HPDE6-E6E7 (cell line): ENCODE data around the gene CEP350.

ENCODE experiments used
- DNase-seq: peaks from one replicate; pipeline ENCODE4 v3.0.0; 2011; ENCODE audit warnings: missing footprints; ENCODE audit errors: extremely low spot score

CEP350 gene, protein sequence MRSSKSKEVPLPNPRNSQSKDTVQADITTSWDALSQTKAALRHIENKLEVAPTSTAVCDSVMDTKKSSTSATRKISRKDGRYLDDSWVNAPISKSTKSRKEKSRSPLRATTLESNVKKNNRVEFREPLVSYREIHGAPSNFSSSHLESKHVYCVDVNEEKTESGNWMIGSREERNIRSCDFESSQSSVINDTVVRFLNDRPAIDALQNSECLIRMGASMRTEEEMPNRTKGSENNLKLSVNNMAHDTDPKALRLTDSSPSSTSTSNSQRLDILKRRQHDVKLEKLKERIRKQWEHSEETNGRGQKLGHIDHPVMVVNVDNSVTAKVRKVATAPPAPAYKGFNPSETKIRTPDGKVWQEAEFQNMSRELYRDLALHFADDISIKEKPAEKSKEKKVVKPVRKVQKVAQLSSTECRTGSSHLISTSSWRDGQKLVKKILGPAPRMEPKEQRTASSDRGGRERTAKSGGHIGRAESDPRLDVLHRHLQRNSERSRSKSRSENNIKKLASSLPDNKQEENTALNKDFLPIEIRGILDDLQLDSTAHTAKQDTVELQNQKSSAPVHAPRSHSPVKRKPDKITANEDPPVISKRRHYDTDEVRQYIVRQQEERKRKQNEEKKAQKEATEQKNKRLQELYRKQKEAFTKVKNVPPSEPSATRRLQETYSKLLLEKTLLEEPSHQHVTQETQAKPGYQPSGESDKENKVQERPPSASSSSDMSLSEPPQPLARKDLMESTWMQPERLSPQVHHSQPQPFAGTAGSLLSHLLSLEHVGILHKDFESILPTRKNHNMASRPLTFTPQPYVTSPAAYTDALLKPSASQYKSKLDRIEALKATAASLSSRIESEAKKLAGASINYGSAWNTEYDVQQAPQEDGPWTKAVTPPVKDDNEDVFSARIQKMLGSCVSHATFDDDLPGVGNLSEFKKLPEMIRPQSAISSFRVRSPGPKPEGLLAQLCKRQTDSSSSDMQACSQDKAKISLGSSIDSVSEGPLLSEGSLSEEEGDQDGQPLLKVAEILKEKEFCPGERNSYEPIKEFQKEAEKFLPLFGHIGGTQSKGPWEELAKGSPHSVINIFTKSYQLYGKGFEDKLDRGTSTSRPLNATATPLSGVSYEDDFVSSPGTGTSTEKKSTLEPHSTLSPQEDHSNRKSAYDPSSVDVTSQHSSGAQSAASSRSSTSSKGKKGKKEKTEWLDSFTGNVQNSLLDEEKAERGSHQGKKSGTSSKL (N-terminal part only)

DNA sequence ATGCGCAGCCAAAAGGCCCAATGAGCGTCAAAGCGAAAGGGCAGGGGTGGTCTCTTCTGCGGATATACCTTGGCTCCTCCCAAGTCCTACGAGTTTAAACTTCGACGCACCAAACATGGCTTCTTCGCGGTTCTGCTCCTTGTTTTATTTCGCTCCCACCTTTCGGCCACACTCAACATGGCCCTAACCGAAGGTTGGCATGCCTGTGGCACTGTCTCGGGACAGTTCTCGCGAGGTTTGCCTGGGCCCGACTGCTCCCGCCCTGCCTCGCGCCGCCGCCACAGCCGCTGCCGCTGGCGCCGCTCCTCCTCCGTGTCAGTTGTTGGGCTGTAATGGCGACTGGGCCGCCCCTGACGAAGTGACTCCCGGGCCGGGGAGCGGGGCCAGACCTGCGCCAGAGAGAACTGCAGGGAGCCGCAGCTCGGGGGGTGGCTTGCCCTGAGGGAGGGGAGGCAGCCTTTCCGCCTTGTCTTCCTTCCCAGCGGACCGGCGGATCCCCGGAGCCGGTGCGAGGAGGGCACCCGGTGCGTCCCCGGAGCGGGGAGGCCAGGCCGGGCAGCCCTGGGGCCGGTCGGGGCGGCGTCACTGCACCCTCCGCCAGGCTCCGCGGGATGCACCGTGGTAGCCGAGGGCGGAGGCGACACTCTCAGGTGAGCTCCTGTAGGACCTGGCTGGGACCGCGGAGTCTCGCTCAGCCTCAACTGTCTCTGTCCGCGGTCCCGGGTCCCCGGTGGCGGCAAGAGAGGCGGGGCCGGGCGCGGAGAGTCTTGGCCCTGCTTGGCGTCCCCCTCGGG, at the start of gene CEP350:
Gene CEP350, plus strand, starts transcription at position 318 of the 794 bp plus-strand sequence. CDS start 31,372 bp downstream, outside the sequence.
- DNase-seq = peak; percentile 89

DNA sequence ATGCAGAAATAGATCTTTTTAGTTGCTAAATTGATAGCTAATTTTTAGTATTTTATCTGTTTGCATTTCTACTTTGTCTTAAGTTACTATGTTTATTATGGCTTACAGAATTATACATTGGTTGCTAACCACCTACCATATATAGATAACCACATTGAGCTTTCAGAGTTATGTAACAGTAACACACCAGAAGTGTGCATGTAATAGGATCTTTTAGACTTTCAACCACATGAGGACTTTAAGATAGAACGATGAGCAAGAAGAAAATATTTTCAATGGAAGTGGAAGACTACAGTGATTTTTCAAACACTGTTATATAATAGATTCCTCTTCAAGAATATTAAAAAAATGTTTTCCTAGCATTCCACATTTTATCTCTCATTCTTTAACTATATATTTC, 43.7 kb upstream of the CEP350 start:
- DNase-seq = no peak

DNA sequence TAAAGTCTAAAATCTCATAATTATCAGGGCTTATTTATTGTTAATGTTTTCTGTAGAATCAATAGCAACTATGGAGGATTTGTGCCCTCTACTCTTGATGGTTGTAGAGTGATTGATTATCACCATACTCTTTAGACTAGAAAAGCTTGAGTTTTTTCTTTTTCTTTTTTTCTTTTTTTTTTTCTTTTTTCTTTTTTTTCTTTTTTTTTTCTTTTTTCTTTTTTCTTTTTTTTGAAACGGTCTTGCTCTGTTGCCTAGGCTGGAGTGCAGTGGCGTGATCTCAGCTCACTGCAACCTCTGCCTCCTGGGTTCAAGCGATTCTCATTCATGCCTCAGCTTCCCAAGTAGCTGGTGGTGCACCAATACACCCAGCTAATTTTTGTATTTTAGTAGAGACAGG, 42.8 kb upstream of the CEP350 start:
- DNase-seq = no peak

DNA sequence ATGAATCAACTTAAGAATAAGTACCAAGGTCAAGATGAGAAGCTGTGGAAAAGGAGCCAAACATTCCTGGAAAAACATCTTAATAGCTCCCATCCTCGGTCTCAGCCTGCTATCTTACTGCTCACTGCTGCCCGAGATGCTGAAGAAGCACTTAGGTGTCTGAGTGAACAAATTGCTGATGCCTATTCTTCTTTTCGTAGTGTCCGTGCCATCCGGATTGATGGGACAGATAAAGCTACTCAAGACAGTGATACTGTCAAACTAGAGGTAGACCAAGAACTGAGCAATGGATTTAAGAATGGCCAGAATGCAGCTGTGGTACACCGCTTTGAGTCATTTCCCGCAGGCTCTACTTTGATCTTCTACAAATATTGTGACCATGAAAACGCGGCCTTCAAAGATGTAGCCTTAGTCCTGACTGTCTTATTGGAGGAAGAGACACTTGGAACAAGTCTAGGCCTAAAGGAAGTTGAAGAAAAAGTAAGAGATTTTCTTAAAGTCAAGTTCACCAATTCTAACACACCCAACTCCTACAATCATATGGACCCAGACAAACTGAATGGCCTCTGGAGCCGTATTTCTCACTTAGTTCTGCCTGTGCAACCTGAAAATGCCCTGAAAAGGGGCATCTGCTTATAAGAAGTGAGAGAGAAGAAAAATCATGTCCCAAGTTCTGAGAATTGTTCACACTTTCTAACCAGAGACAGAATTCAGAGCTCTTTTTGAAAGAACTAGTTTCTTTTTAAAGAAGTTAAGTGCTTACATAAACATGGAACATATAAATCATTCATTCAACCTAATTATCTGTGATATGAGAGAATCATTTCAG, 36.8 kb upstream of the CEP350 start:
- DNase-seq = no peak

DNA sequence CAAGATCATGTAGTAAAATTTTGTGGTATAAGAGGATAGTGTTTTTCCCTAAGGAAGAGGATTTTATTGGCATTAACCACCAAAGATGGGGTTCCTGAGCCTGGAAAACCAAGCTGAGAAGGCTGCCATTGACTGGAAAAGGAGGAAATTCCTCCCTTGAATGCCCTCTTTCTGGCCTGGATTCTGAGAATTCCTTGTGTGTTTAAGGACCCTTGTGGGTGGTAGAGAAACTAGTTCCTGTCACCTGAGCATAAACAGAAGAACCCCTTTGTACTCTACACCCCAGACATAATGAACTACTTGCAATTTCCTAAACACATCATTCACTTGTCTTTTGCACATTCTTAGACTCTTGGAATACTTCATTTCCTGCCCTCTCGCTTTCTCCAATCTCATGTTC, 33.1 kb upstream of the CEP350 start:
- no peak for DNase-seq

DNA sequence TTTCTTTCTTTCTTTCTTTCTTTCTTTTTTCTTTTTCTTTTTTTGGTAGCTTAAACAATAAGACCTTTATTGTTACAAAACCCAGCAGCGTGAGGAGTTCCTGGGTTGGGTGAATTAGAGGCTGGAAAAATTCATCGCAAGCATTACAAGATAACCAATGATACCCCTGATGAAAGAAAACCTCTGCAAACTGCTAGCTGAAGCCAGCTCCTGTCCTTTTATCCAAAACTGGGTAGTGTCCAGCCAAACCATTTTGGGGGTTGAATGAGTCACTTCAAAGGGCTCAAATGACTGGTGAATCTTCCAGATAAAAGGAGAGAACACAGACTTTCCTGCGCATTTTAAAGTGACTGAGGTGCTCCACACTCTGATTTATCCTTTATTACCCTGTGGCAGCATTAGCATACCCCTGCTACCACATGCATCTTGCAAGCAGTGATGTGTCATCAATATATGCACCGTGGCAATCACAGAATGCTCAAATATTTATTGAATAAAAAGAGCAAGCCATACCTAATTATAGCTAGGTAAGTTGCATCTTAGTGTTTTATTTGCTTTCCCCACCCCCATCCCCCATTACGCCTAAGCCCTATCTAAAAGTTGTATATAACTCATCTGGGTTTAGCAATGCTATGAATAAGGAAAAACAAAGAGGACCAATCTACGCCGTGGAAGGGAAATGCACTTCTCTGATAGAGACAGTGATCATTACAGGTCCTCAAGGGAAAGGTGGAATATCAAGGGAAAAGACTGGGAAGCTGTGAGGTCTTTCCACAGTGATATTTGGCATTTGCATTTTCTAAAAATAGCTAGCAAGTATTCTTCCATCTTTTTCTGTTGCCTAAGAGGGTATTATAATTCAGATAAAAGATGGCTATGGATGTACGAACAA, 32.4 kb upstream of the CEP350 start:
- no peak for DNase-seq

DNA sequence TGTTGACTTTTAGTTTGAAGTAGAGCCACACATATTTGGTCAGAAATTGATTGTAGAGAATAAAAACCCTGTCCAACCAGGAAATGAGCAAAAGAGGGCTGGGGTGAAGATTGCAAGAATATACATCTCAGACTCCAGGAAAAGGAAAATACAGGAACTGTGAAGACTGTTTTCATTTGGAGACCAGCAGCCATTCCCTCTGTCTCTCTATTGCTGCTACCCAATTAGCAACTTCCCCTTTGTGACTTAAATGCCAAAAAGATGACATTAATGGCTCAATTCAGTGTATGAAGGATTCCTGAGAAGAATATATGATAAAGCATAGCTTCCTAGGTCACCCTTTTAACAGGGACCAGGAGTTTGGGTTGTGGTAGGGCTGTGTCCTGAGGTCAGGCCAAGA, 31.6 kb upstream of the CEP350 start:
- no peak for DNase-seq

DNA sequence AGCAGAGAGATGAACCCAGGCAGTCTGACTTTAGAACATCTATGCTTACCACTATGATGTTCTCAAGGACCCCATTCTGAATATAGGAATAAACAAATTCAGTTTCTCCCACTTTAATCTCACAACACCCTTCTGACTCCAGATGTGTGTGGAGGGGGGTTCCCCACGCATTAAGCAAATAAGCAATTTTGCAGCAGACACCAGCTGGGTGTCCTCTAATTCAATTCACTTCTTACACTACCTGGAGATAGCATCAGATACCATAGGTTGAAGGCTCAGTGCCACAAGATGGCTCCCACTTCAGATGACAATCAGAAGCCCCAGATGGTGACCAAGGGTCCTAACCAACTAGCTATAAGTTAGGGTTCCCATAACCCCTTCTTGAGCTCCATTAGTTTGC, 30.3 kb upstream of the CEP350 start:
- no peak for DNase-seq

DNA sequence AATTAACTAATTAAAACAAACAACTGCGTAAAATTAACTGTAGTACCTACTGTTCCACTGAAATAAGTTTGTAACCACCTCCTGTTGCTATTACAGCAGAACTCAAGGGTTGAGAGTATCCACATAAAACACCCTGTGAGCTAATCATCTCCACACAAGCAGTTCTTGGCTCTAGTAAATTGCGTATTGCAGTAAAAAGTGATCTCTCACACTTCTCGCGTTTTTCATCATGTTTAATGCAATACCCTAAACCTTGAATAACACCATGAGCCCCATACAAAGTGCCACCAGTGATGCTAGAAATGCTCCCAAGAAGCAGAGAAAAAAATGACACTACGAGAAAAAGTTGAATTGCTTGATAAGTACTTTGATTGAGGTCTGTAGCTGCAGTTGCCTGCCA, 29.3 kb upstream of the CEP350 start:
- DNase-seq = no peak

DNA sequence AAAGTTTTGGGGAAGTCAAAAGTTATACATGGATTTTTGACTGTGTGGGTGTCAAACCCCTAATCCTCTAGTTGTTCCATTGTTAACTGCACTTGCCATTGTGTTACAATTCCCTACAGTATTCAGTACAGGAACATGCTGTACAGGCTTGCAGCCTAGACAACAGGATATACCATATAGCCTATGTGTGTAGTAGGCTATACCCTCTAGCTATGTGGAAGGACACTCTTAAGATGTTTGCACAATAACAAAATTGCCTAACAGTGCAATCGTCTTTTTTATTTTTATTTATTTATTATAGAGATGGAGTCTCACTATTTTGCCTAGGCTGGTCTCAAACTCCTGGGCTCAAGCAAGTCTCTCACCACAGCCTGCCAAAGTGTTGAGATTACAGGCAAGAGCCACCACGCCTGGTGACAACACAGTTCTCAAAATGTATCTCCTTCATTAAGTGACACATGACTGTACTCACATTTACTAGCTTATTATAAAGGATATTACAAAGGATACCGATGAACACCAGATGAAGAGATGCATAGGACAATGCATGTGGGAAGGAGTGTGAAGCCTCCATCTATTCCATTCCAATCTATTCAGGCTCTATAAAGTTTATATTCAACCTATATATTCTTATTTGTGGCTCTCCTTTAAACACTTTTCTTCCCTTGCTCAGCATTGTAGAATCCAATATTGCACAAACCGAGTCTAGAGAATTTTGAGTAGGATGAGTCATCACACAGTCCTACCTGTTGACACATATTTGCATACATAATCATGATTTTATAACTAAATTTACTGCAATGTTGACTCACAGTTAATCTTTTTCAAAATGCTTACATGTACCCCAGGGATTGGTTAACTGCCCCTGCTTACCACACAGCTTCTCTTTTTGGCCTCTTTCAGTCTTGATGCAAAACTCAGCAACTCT, 28.4 kb upstream of the CEP350 start:
- peak; percentile 36 for DNase-seq

DNA sequence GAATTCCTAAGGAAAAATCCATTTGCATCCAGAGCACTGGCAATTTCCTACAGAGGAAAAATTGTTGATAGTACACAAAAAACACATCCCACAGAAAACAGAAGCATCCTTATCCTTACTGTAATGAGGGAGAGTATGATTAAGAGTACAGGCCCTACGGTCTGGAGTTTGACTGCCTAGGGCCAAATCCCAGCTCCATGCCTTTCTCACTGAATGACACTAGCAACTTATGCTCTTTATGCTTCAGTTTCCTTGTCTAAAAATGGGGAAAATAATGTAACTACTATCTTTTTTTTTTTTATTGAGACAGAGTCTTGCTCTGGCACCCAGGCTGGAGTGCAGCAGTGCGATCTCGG, 27.8 kb upstream of the CEP350 start:
- DNase-seq = no peak

DNA sequence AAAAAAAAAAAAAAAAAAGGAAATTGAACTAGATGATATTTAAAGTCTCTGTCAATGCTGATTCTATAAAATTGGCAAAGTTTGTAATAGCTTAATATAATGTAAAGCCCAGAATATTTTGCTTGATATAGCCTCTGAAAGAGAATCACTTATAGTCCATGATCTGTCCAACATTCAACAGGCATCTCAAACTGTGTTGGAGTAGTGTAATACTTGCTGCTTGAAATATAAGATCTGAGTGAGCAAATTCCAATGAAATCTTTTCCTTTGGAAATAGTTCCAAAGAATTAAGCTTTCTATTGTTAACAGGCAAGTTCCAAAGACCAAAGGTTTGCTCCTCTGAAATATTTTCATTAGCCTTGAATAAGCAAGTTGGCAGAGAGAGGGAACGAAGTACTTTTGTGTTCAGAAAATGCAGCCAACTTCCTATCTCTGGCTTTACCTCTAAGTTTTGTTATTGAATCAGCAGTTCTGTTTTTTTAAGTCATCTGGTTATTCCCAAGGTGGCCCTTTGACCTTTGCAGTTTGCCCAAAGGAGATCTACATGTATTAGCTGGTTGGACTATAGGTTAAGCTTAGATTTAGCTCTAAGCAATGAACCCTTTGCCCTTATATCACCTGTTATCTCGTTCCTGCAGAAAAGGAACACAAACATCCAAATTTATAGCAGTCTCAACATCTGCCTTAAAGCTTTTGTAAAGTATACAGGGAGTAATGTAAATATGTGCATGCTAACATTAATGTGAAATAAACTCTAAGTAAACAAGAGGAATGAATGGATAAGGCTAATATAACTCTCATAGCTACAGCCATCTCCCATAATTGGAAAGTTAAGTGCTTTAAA, 24.4 kb upstream of the CEP350 start:
- no peak for DNase-seq

DNA sequence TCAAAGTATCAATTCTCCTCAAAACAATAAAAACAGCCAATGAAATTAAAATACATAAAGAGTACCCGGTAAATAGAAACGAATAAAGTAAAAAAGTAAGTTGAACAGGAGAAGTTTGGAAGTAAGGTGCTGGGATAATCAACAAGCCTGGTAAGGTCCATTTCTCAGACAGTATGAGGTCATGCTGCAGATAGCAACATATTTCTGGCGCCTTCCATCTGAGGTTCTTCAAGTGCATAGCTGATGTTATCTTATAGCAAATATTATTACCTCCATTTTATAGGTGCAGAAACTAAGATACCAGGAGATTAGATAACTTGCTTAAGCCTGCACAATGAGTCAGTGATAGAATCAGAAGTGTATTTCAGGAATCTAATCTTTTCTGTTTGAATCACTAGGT, 23.7 kb upstream of the CEP350 start:
- peak; percentile 5 for DNase-seq

DNA sequence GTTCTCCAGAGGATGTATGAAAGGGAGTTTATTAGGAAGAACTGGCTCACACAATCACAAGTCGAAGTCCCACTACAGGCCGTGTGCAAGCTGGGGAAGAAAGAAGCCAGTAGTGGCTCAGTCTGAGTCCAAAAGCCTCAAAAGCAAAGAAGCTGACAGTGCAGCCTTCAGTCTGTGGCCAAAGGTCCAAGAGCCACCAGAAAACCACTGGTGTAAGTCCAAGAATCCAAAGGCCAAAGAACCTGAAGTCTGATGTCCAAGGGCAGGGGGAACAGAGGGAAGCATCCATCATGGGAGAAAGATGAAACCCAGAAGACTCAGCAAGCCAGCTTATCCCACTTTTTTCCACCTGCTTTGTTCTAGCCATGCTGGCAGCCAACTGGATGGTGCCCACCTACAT, 21.4 kb upstream of the CEP350 start:
- DNase-seq = no peak

DNA sequence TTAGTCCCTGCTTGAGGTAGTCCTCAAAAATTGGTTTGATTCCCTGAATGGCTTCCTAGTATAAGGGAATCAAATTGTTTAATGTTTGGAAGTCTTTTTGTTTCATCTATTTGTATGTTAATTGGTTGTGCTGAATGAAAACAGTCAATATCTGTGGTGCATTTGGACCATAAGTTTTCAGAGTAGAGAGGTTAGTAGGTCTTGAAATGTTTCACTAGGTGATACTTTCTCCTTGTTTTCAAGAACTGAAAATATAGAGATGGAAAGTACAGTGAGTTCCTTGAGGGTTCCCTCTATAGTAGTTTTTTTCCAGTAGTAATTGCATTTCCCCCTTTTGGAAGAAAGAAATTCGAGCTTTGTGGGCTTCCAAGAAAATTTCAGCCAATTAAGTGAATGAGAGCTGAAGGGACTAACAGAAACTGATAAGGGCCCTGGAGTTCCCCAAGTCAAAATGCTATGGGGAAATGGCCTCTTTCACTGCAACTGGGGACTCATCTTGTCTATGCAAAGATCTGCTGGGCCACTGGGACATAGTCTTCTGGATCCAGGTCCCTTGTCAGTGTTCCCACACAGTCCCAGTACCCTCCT, 18.6 kb upstream of the CEP350 start:
- DNase-seq = no peak

DNA sequence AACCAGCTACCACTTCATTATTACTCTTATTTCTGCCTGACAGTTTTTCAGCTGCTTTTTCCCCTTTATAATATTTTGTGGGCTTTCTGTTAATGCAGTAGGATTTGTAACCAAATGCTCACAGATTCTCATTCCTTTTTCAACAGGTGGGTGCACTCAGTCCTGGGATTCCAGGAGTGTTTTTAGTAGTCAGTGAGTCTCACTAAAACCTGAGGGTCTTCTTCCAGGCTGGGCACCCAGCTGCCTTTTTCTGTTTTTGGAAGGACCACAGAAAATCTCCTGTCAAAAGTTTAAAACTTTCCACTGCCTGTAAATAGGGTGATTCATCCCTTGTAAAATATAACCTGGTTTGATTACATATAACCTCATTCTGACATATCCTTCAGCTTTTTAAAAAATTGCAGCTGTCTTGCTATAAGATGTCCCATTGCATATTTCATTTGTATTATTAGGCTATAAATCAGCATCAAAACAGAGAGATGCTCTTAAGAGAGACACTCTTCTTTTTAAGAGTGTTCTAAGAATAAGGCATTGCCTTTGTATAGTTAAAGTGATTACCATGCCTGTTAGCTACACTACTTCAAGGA, 16.8 kb upstream of the CEP350 start:
- DNase-seq = no peak

DNA sequence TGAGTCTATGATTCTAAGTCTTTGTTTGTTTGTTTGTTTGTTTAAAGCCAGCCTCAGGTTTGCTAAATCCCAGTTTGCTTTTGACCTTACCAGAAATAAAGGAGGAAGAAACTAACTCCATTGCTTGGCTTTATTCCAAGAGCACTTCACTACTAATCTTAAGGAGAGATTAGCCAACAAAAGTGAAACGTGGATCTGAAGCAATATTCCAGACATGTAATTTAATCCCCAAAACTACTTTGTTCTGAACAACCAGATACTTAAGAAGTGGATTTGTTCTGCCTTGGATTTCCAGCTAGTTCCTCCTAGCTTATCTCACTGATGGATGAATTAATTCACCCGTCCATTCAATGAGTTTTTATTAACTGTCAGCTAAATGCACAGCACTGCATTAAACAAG, 15.9 kb upstream of the CEP350 start:
- DNase-seq = no peak
